Measurements from ENCODE around the gene WWOX.

GRCh38 chr16:79066561-79066960 lies 967.1 kb downstream of the WWOX start:
- TF ChIP-seq PATZ1 (CRISPR knock-in tag; IDR thresholded peaks at IDR 0.05; ENCODE audit: borderline replicate concordance) (no peak), BACH2 (CRISPR knock-in tag; IDR thresholded peaks at IDR 0.05; ENCODE audit: borderline replicate concordance) (no peak), TCF4 (CRISPR knock-in tag; IDR thresholded peaks at IDR 0.05; ENCODE audit: borderline replicate concordance) (no peak), PPARA (CRISPR knock-in tag; IDR thresholded peaks at IDR 0.05; ENCODE audit: borderline replicate concordance) (no peak), RARB (CRISPR knock-in tag; IDR thresholded peaks at IDR 0.05) (no peak), TSHZ2 (CRISPR knock-in tag; IDR thresholded peaks at IDR 0.05) (no peak), CSRNP3 (CRISPR knock-in tag; IDR thresholded peaks at IDR 0.05) (no peak), ZNF8 (CRISPR knock-in tag; IDR thresholded peaks at IDR 0.05) (no peak), ZNF565 (CRISPR knock-in tag; conservative IDR thresholded peaks at IDR 0.05; ENCODE audit: low read depth) (no peak), ZFP30 (CRISPR knock-in tag; IDR thresholded peaks at IDR 0.05) (no peak), ISL1 (CRISPR knock-in tag; IDR thresholded peaks at IDR 0.05) (no peak), ZNF70 (CRISPR knock-in tag; IDR thresholded peaks at IDR 0.05) (no peak)

Measured in SK-N-SH treated with all-trans-retinoic acid at 6 μM for 48 hours (cell line).